GM21529 (cell line): ENCODE measurements around the gene RNF208.

Experiments used
- ATAC-seq: cut with Tn5 transposase; IDR thresholded peaks from one replicate; pipeline ENCODE4 v1.9.1; 2021; ENCODE audit not compliant: unreplicated experiment

RNF208 gene

GRCh38 chr9:137215196-137215986, 6.6 kb downstream of the RNF208 start:
- ATAC-seq = no peak

- no peak for ATAC-seq
Observed at GRCh38 chr9:137214620-137215019, 7.4 kb downstream of the RNF208 start.

- ATAC-seq = no peak
Observed at GRCh38 chr9:137213160-137214060, 8.6 kb downstream of the RNF208 start.

- ATAC-seq = no peak
Observed at GRCh38 chr9:137212520-137212919, 9.5 kb downstream of the RNF208 start.

GRCh38 chr9:137211532-137211931, 10.5 kb downstream of the RNF208 start:
- ATAC-seq = no peak

GRCh38 chr9:137206602-137207001, 15.4 kb downstream of the RNF208 start:
- ATAC-seq = no peak

- peak; percentile 37 for ATAC-seq
Observed at GRCh38 chr9:137205126-137206069, 16.6 kb downstream of the RNF208 start, which contains the start of the genes NDOR1 and TMEM203. NDOR1 (plus strand) TSS chr9:137205700; CDS start chr9:137205778, 78 bp downstream. TMEM203 (minus strand) TSS chr9:137205648; CDS start chr9:137205414, 234 bp downstream.

GRCh38 chr9:137204731-137205125, 17.3 kb downstream of the RNF208 start:
- ATAC-seq = no peak

GRCh38 chr9:137202966-137203365, 19.1 kb downstream of the RNF208 start:
- ATAC-seq = no peak

- ATAC-seq = no peak
Observed at GRCh38 chr9:137201205-137201868, 20.7 kb downstream of the RNF208 start.

GRCh38 chr9:137200311-137201204, 21.5 kb downstream of the RNF208 start, which contains the start of gene TPRN:
TPRN (minus strand) TSS chr9:137200741; CDS start chr9:137200711, 30 bp downstream.
- ATAC-seq = peak; percentile 90

GRCh38 chr9:137199411-137200121, 22.5 kb downstream of the RNF208 start:
- ATAC-seq = no peak

- no peak for ATAC-seq
Observed at GRCh38 chr9:137198902-137199283, 23.1 kb downstream of the RNF208 start.

- no peak for ATAC-seq
Observed at GRCh38 chr9:137198051-137198901, 23.8 kb downstream of the RNF208 start.

- no peak for ATAC-seq
Observed at GRCh38 chr9:137195525-137196220, 26.4 kb downstream of the RNF208 start.

GRCh38 chr9:137194909-137195308, 27.1 kb downstream of the RNF208 start:
- ATAC-seq = no peak

- no peak for ATAC-seq
Observed at GRCh38 chr9:137194388-137194787, 27.7 kb downstream of the RNF208 start.
